ENCODE data around the gene CNDP1. TPM values are rescaled to one million over a fixed set of nuclear protein-coding genes. Genes with fewer than 3 reads are reported as not detected.

The CNDP1 gene
- total RNA-seq, 4 donors from 2014 or later, result 0.15 TPM; not detected in 3

DNA sequence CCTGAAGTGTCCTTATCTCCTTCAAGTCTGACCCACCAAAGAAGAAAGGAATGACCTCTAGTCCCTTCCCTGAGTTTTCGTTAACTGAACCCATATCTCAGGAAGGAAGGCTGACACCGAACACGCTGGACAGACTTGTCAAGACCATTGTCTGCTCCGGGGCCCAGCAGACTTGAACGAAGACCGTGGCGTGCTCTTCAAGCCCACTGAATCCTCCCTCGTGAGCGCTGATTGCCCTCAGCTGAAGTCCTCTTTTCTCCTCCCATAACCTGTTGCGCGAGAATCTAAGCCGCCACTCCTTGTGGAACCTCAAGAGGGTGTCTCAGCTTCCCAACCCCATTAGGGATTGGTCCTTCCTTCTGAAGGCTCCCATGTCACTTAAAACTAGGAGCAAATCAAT lies 634 bp upstream of the CNDP1 start:
- H3K9me3 ChIP-seq, result no peaks in the 10 kb centered on the region
- no peak overlapping the region for H3K27ac ChIP-seq
- H3K4me1 ChIP-seq, result no peaks in the 10 kb centered on the region
- no peaks in the 10 kb centered on the region for H3K27me3 ChIP-seq
- H3K4me3 ChIP-seq, result no peak overlapping the region
- no peaks in the 10 kb centered on the region for H3K36me3 ChIP-seq
- WGBS, 2 donors (ENCODE audit: low coverage in 1 of 2), result 80% methylated on average over 1 of the region's 12 CpGs; no CpG with 5 or more reads in 1 of the 2 donors
- no peak for ATAC-seq
- TF ChIP-seq POLR2A (IDR thresholded peaks at IDR 0.05) (no peak), EP300 (IDR thresholded peaks at IDR 0.05) (no peak), CTCF (IDR thresholded peaks at IDR 0.05) (no peak), POLR2AphosphoS5 (IDR thresholded peaks at IDR 0.05) (no peak)

DNA sequence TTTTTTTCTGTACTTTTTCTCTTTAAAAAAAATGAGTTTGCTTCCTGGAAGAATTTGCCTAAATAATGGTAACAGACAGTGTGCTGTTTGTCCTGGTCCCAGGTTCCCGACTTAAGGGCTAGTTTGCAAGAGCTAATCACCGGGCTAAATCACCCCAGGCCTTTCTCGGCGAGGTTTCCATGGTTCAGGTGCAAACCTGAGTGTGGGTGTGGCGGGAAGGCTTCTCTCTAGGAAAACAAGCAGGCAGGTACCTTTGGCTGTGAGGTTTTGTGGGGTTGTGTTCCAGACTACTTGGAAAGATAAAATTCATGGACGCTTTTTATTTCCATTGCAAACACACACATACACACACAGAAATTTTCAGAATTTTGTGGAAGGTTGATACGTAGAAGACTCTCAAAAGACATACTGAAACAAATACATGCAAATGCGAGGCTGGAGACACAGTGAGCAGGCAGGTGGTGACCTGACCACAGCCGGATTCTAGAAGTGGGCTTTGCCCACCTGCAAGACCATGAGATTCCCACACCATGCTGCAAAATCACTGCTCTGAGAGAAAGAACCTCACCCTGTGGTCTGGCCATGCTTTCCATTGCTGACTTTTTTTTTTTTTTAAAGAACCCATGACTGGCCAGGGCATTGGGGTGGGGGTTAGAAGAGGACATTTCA lies 815 bp downstream of the CNDP1 start:
- Histone ChIP-seq H3K27ac (no peak overlapping the region), H3K4me3 (no peak overlapping the region), H3K27me3 (peaks cover 1% of the 10 kb centered on the region), H3K9me3 (no peaks in the 10 kb centered on the region), H3K4me1 (no peaks in the 10 kb centered on the region), H3K36me3 (no peaks in the 10 kb centered on the region)
- 86 to 87% methylated on average over 9 of the region's 9 CpGs for whole genome bisulfite sequencing, 2 donors (ENCODE audit: low coverage in 1 of 2)
- TF ChIP-seq POLR2A (IDR thresholded peaks at IDR 0.05) (no peak), CTCF (IDR thresholded peaks at IDR 0.05) (no peak), EP300 (IDR thresholded peaks at IDR 0.05) (no peak), POLR2AphosphoS5 (IDR thresholded peaks at IDR 0.05) (no peak)
- no peak for ATAC-seq

DNA sequence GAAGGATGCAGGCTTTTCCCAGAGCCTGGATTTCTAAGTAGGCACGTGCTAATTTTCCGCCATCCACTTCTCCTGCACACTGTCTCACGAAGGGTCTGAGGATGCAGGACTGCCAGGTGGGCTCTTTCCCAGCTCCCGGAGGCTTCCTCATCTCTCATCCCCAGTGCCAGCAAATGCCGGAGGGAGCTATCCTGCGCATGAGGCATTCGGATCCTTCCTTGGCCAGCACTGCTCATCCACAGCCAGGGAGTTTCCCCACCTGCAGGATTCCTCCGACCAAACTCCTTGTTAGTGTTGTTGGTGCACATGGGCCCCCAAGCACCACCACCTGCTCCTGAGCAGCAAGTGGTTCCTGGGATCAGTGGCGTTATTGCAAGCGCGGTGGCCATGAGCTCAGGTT lies 5.0 kb downstream of the CNDP1 start:
- ATAC-seq, result no peak
- H3K4me1 ChIP-seq, result no peaks in the 10 kb centered on the region
- no peak for TF ChIP-seq EP300 (IDR thresholded peaks at IDR 0.05)
- WGBS, 2 donors (ENCODE audit: low coverage in 1 of 2), result 81 to 89% methylated on average over 4 to 11 of the region's 11 CpGs
- H3K27me3 ChIP-seq, result peaks cover 21% of the 10 kb centered on the region
- H3K4me3 ChIP-seq, result no peak overlapping the region
- H3K9me3 ChIP-seq, result no peaks in the 10 kb centered on the region
- no peaks in the 10 kb centered on the region for H3K36me3 ChIP-seq
- H3K27ac ChIP-seq, result no peak overlapping the region

- H3K36me3 ChIP-seq, result no peaks in the 10 kb centered on the region
- no peak for ATAC-seq
- no peak overlapping the region for H3K27ac ChIP-seq
- H3K27me3 ChIP-seq, result peaks cover 21% of the 10 kb centered on the region
- TF ChIP-seq POLR2AphosphoS5 (IDR thresholded peaks at IDR 0.05), result no peak
- no peak for TF ChIP-seq EP300 (IDR thresholded peaks at IDR 0.05)
- no peak for TF ChIP-seq POLR2A (IDR thresholded peaks at IDR 0.05)
- TF ChIP-seq CTCF (IDR thresholded peaks at IDR 0.05), result no peak
- H3K4me3 ChIP-seq, result no peak overlapping the region
- H3K4me1 ChIP-seq, result no peaks in the 10 kb centered on the region
- WGBS, 2 donors (ENCODE audit: low coverage in 1 of 2), result 63 to 65% methylated on average over 5 to 6 of the region's 20 CpGs
- H3K9me3 ChIP-seq, result no peaks in the 10 kb centered on the region
Measured at GRCh38 chr18:74540652-74541421, 6.5 kb downstream of the CNDP1 start.

DNA sequence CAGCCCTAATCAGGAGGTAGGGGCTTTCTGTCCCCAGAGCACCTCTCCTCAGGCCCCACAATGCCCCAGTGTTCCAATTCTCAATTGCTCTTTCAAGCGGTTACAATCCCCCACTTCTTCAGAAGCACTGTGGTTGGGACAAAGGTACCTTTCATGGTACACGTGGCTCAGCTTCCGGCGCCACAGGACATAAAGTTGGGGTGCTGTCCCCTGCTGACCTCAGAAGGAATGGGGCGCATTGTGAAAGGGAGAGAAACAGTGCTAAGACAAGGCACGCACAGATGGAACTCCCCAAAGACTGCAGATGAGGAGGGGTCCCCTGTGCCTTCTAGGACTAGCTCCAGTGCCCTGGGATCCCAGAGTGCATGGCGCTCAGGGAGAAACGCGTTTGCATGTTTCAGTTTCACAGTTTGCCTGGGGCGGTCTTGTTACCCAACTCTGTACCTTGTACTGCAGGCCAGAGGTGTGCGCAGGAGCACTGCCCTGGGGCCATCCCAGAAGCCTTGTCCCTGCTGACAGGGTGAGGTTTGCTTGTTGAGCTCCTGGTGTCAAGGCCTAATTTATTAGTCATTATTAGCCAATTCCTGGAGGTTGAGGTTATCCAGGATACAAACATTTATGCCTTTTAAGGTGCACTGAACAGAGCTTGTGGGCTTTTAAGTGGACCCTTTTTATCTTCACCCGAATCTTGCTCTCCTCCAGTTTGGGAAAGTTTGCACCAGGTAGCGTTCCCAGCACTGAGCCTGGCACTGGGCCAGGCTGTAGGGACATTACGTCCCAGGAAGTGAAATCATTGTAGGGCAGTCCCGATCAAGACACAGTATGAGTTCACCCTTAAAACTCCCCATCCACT lies 7.6 kb downstream of the CNDP1 start:
- Histone ChIP-seq H3K9me3 (no peaks in the 10 kb centered on the region), H3K36me3 (no peaks in the 10 kb centered on the region), H3K27ac (no peak overlapping the region), H3K4me1 (peaks cover 0 to 7% (median 0%) of the 10 kb centered on the region in 3 donors), H3K27me3 (peaks cover 21% of the 10 kb centered on the region), H3K4me3 (no peak overlapping the region)
- TF ChIP-seq POLR2A (IDR thresholded peaks at IDR 0.05) (no peak), POLR2AphosphoS5 (IDR thresholded peaks at IDR 0.05) (no peak), EP300 (IDR thresholded peaks at IDR 0.05) (no peak), CTCF (IDR thresholded peaks at IDR 0.05) (no peak)
- WGBS, 2 donors (ENCODE audit: low coverage in 1 of 2), result 50 to 65% methylated on average over 5 of the region's 15 CpGs
- no peak for ATAC-seq
